ENCODE data around the gene FURIN. TPM values are rescaled to one million over a fixed set of nuclear protein-coding genes. Genes with fewer than 3 reads are reported as not detected.
"Not testable (repeated sequence)": the region's sequence is repeated elsewhere in the genome, so short reads cannot be mapped to it uniquely, and the experiment has no call there.

FURIN gene
- total RNA-seq, 1 experiment from 2014 or later: 28.9 TPM

DNA sequence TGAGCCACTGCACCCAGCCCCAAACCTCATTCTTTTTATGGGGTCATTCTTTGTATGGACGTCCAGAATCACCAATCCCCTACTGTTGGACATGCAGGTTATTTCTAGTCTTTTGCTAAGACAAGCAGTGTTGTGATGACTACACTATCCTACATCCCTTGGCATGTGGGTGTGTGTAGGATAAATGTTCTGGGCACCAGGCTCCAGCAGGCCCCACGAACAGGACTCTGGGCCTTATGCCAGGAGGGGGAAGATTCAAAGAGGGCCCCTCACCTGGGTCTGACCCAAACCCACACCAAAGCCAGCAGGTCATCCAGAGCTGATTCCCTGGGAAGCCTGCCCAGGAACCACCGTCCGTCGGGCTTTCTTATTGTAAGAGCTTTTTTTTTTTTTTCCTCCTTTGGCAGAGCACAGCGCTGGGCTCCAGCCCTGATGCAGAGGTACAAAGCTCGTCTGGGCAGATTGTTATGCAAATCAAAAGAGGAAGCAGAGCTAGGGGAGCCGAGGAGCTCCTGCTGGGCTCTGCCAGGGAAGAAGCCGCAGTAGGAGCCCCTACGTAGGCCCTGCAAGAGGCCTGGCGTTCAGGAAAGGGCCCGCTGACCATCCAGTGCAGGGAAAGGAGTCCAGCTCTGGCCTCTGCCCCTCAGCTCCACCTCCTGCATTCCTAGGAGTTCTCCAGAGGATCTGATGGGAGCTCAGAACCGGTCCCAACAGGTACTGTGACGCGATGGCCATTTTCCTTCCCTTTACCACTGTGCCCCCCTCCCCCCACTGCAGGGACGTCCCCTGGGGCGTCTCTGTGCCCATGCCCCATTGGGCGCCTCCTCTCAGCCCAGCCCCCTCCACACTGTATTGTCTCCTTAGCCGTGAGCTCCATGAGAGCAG, 29.0 kb upstream of the FURIN start:
- no peak for DNase-seq (ENCODE audit: low spot score)
- in situ Hi-C loops (cut with HindIII; ENCODE audit: low sequenced_read_pairs): loop anchor here (25.0 kb wide), 1 partner anchor 98 kb away; the partner anchor contains the start of genes HDDC3 and UNC45A

DNA sequence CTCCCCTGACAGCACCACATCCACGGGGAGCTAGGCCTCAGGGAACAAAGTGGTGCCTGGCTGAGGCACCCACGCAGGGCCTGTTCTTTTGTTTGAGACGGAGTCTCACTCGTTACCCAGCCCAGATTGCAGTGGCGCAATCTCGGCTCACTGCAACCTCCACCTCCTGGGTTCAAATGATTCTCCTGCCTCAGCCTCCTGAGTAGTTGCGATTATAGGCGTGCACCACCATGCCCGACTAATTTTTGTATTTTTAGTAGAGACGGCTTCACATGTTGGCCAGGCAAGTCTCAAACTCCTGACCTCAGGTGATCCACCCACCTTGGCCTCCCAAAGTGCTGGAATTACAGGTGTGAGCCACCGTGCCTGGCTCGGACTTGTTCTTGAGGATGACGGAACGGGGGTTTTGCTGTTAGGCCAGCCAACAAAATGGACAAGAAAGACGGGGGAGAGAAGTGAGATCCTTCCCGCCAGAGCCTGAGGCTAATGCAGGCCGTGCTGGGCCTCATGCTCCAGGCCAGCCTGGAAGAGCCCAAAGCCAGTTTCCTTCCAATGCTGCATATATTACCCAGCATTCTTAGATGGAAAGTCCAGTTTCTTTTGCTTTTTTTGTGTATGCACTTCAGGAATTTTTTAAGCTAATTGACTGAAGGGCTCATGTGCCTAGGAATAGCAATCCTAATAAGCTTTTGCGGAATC, 28.1 kb upstream of the FURIN start:
- in situ Hi-C loops (cut with HindIII; ENCODE audit: low sequenced_read_pairs): loop anchor here (25.0 kb wide), 1 partner anchor 97 kb away; the partner anchor contains the start of genes HDDC3 and UNC45A
- DNase-seq (ENCODE audit: low spot score): no peak

DNA sequence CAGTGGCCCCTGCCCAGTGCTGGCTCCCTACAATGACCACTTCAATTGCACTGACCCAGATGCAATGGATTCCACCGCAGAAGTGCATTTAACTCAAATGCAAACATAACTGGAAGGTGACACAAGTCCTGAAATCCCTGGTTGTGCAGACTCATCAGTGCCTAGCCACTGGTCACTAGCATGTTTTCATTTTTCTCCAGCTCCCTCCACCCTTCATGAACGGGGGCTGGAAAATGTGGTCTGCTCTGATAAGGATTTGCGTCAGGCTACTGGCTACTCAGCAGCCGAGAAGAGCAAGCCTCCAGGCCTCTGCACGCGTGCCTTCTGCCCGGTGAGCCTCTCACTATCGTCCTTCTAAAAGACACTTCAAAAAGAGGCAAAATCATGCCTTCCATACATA, 27.4 kb upstream of the FURIN start:
- DNase-seq (ENCODE audit: low spot score): no peak
- in situ Hi-C loops (cut with HindIII; ENCODE audit: low sequenced_read_pairs): loop anchor here (25.0 kb wide), 1 partner anchor 96 kb away; the partner anchor contains the start of genes HDDC3 and UNC45A

DNA sequence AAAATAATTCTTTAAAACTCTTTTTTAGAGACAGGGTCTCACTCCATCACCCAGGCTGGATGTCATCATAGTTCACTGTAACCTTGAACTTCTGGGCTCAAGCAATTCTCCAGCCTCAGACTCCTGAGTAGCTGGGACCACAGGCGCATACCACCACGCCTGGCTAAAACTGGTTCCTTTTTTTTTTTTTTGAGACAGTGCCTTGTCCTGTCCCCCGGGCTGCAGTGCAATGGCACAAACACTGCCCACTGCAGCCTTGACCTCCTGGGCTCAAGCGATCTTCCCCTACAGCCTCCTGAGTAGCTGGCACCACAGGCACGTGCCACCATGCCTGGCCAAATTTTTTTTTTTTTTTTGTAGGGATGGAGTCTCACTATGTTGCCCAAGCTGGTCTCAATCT, 23.7 kb upstream of the FURIN start:
- DNase-seq (ENCODE audit: low spot score): no peak
- in situ Hi-C loops (cut with HindIII; ENCODE audit: low sequenced_read_pairs): loop anchor here (25.0 kb wide), 1 partner anchor 93 kb away; the partner anchor contains the start of genes HDDC3 and UNC45A

DNA sequence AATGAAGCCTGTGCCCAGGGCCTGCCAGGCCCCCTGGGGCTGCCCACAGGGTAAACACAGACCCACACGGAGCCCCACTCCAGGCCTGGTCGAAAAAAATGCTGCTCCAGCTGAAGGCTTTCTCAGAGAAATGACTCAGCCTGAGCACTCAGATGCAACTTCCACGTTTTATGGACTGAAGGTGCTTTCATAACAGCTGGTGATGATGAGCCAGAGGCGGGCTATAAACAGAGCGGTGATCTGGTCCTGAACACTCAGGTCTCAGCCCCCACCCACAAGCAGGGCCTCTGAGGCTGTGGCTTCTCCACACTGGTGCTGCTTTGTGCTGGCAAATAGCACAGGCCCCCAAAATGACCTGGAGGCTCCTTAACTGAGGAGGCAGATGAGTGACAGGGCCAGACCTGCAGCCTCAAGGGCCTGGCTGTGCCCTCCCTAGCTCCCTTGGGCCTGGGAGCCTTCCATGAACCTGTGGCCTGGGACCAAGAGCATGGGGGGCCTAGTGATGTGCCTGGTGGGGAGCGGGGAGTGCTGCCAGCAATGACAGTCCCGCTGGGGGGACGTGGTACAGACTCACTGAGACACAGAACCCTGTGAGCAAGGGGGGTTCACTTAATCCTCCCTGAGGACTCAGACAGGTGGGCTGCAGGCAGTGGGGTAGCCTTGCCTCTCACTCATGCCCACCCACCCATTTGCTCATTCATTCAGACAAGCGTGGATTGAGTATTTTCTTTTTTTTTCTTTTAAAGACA, 23.0 kb upstream of the FURIN start:
- no peak for DNase-seq (ENCODE audit: low spot score)
- in situ Hi-C loops (cut with HindIII; ENCODE audit: low sequenced_read_pairs): loop anchor here (25.0 kb wide), 1 partner anchor 92 kb away; the partner anchor contains the start of genes HDDC3 and UNC45A

DNA sequence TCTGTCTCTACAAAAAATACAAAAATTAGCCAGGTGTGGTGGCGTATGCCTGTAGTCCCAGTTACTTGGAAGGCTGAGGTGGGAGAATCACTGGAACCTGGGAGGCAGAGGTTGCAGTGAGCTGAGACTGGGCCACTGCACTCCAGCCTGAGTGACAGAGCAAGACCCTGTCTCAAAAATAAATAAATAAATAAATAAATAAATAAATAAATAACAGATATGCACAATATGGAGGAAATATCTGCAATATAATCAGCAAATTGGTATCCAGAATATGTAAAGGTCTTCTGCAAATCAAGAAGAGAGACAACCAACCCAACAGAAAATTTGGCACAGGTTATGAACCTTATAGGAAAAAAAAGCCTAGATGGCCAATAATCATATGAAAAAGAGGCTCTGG, 19.0 kb upstream of the FURIN start:
- DNase-seq (ENCODE audit: low spot score): not testable (repeated sequence)
- in situ Hi-C loops (cut with HindIII; ENCODE audit: low sequenced_read_pairs): loop anchor here (25.0 kb wide), 1 partner anchor 88 kb away; the partner anchor contains the start of genes HDDC3 and UNC45A

DNA sequence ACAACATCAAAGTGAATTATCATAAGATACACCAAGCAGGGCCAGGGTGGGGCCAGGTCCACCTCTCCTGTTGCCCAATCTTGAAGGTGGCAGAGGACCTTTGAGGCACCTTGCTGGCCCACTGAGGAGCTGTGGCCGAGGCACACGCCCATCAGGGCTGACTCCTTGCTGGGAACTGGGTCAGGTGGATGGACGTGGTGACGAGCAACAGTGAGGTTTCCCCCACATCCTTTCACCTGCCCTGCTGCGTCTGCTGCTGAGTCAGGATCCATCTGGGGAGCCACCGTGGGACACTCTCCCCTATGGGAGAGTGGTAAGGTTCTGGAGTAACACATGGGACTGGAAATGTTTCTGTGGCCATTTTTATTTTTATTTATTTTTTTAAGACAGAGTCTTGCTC, 17.3 kb upstream of the FURIN start:
- DNase-seq (ENCODE audit: low spot score): no peak
- in situ Hi-C loops (cut with HindIII; ENCODE audit: low sequenced_read_pairs): no loop called here

DNA sequence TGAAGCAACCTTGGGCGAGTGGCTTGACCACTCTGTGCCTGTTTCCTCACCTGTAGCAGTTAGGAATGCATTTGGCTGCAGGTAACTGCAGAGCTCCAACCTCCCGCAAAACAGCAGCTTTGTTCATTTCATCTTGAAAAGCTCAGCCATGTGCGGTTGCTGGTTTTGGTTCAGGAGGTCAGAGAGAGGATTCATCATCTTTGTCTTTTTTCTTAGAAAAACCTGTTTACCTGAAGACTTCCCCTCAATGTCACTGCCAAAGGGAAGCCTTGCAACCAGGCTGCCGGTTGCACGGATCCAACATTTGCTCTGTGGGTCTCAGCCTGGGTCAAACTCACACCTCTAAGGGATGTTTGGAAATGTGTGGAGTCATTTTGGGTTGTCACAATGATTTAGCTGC, 16.4 kb upstream of the FURIN start:
- DNase-seq (ENCODE audit: low spot score): no peak
- in situ Hi-C loops (cut with HindIII; ENCODE audit: low sequenced_read_pairs): no loop called here

DNA sequence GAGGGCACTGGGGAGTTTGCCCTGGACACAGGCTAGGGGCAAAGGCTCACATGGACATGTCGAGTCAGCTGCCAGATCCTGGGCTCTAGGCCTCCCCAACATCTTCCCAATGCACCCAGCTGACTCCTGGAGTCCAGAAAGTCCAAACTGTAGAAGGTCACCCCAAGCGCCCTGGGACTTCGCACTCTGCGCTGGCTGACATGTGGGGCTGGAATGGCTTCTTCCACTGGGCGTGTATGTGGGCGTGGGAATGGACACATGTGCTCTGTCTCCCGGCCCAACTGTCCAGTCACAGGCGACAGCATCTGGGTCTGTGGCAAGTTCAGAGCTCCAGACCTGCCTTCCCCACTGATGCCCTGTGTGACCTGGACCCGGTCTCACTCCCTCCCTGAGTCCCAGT, 13.2 kb upstream of the FURIN start:
- in situ Hi-C loops (cut with HindIII; ENCODE audit: low sequenced_read_pairs): no loop called here
- no peak for DNase-seq (ENCODE audit: low spot score)

DNA sequence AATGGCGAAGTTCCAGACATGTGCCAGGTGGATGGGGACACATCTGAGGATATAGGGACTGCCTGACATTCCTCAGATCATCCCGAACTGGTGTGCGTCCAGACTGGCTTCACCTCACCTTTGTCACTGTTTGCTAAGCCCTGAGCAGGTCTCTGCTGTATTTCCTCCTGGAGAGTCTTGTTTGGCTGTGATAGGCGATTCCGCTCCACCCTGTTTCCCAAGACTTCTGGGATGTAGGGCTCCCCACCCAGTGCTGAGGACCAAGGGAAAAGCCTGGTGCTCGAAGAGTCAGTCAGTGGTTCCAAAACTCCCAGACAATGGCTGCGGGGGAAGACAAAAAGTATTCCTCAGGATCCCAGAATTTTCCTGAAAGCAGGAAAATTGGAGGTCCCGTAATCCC, 11.1 kb upstream of the FURIN start:
- in situ Hi-C loops (cut with HindIII; ENCODE audit: low sequenced_read_pairs): no loop called here
- DNase-seq (ENCODE audit: low spot score): no peak

DNA sequence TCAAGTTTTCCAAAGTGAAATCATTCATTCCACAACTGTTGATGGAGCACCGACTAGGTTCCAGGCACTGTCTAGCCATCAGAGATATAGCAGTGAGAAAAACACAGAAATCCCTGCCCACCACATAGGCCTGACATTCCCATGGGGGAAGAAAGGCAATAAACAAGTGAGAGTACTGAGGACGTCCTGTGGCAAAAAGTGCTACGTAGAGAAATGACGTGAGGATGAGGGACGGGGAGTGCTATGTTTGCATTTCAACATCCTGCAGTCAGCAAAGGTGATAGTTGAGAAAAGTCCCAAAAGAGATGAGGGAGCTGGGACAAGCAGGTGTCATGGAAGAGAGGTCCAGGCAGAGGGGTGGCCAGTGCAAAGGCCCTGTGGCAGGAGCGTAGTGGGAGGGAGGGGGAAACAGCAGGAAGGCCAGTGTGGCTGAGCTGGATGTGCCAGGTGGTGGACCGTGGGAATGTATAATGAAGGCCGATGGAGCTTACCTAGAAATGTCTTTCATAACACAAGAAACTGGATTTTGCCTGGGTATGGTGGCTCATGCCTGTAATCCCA, 10.4 kb upstream of the FURIN start:
- DNase-seq (ENCODE audit: low spot score): no peak
- in situ Hi-C loops (cut with HindIII; ENCODE audit: low sequenced_read_pairs): no loop called here

DNA sequence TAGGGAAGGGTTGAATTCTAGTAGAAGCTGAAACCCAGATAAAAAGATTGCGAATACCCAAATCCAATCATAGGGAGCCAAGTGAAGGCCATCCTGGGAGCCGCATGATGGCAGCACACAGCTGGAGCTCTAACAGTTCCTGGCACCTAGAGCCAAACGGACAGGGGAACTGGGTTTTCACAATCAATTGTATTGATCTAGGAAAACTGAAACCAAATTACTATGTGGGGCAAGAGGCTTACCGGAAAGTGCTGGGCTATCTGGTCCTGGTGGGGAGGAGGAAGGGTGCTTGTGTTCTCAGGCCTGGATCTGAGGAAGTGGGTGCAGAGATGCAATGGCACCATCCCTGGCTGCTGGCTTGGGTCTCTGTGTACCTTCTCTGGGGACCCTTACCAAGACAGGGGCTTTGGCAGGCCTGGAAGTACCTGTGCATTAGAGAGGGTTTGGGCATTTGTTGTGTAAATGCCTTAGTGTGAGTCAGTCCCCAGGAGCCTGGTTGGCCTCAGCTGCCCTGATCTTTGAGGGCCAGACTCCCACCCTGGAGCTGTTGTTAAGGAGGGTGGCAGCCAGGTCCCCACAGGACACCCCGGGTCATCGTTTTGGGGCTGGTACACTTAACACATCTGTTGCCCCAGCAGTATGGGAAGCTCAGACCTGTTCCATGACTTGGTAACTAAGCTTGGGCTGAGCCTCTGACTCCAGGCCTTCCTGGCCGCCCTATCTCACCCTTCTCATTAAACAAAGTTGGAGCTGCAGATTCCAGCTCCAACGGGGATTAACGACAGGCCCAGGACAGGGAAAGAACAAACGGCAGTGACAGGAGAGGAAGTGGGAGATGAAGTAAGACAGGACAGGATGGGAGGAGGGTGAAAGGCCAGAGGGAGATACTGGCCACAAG, 8.9 kb upstream of the FURIN start:
- in situ Hi-C loops (cut with HindIII; ENCODE audit: low sequenced_read_pairs): no loop called here
- no peak for DNase-seq (ENCODE audit: low spot score)

DNA sequence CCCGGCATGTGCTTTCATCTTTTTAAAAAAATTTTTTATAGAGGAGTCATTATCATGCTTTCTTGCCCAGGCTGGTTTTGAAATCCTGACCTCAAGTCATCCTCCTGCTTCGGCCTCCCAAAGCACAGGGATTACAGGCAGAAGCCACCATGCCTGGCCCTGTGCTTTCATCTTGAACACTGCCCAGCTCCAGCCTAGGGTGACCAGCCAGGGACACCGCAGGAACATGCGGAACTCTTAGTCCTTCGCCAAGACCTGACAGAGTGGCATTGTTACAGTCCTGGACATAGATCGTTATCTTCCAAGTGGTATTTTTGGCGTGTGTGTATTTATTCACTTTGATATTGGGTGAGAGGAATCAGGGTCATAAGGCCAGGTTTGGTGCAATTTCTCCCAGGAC, 7.9 kb upstream of the FURIN start:
- in situ Hi-C loops (cut with HindIII; ENCODE audit: low sequenced_read_pairs): no loop called here
- DNase-seq (ENCODE audit: low spot score): no peak

DNA sequence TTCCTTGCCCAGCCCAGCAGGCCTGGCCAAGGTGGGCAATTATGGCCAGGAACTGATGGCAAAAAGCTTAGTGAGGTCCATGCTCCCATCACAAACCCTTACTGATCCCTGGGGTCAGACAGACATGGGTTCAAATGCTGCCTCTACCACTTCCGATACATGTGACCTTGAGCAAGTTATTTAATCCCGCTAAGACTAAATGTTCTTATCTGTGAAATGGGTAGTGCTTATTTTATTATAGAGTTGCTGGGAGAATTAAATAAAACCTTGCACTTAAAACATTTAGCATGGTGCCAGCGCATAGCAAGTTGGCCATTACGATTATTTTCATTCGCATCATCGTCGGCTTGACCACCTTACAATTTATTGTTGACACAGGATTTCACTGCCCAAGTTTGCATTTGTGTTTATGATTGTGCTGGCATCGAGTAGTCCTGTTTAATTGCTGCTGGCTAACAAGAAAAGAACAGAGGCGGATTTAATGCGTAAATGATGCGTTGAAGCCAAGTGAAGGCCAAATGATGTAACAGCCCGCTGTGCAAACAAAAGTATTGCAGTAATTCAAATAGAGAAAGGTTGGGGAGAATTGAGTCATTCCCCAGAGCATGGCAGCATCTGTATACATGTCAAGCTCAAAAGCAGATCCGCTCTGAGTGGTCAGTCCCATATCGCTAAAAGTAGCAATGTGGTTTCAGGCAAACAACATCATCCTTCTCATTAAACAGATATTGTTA, 7.3 kb upstream of the FURIN start:
- DNase-seq (ENCODE audit: low spot score): no peak
- in situ Hi-C loops (cut with HindIII; ENCODE audit: low sequenced_read_pairs): no loop called here

DNA sequence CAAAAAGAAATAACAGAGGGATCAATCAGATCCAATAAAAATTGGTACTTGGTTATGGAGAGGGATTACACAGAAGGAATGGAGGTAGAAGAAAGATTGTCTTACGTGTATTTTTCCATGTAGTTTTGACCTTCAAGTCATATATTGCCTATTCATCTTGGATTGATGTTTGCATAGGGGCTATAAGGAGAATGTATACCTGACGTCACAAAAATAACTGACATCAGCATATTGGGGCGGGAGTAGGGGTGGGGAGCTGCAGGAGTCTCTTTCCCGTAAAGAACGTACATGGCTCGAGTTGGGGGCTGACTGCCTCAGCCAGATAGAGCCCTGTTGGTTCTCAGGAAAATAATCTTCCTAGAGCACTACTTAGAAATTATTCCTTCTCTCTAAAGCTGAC, 5.9 kb upstream of the FURIN start:
- no peak for DNase-seq (ENCODE audit: low spot score)
- in situ Hi-C loops (cut with HindIII; ENCODE audit: low sequenced_read_pairs): no loop called here

DNA sequence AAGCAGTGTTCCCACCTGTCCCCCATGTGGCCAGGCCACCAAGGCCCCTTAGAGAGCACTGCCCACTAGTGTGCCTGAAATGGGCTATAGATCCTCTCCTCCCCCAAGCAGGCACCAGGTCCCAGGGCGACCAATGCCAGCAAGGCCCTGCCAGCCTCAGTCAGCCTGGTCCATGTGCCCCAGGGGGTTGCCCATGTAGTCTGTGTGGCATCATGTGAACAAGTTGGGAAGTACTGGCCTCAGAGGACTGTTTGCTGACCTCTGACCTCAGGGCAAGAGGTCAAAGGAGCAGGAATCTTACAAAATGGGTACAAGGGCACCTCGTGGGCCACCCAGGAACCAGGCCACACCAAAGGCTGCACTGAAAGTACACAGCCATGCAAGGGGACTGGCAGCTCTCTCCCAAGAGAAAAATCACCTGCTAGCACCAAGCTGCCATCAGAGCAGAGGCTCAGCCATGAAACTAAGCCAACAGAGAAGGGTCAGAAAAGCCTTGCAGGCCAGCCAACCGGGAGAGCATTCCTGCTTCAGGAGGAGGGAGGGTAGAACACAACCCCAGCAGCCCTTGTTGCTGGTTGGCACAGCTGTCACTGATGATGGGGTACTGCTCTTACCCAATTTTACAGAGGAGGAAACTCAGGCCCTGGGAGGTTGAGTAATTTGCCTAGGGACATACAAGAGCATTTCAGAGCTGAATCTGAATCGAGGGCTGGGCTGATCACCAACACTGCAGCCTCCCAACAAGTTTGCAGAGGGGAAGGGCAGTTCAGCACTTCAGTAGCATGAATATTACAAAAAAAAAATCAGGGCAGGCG, 5.2 kb upstream of the FURIN start:
- DNase-seq (ENCODE audit: low spot score): no peak
- in situ Hi-C loops (cut with HindIII; ENCODE audit: low sequenced_read_pairs): no loop called here

DNA sequence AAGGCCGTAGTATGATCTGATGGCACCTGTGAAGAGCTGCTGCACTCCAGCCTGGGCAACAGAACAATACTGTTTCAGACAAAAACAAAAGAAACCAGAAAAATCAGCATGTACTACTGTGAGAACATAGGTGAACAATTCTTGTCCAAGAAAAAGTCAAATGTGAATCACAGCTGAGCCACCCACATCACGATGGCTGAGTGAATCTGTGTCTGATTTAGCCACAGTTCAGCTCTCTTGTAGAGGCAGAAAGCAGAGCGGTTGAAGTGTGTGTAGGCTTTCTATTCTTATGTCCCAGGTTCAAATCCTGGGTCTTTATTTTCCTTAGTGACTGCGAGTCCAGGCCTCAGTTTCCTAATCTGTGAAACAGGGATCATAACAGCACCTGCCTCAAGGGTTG, 4.4 kb upstream of the FURIN start:
- no peak for DNase-seq (ENCODE audit: low spot score)
- in situ Hi-C loops (cut with HindIII; ENCODE audit: low sequenced_read_pairs): no loop called here
